Neuronal stem cell (in vitro differentiated cells): Measurements from ENCODE around the gene MVD.
"Not testable (repeated sequence)": the region's sequence is repeated elsewhere in the genome, so short reads cannot be mapped to it uniquely, and the experiment has no call there.

Experiments used
- DNase-seq: peaks from one replicate; pipeline ENCODE4 v3.0.0-alpha.2; 2013; ENCODE audit warnings: low spot score
- H2AFZ ChIP-seq: one replicate; pipeline ENCODE4 v1.6.1; 2013; ENCODE audit warnings: mild to moderate bottlenecking, low read length, inconsistent platforms
- H2AK5ac ChIP-seq: 2 replicates; pipeline ENCODE4 v1.6.1; 2013; ENCODE audit warnings: low read depth, mild to moderate bottlenecking, inconsistent platforms, low read length, moderate library complexity, mixed read lengths
- H2BK120ac ChIP-seq: 2 replicates; pipeline ENCODE4 v1.6.1; 2013; ENCODE audit warnings: low read depth, mild to moderate bottlenecking, inconsistent platforms, low read length, moderate library complexity, mixed read lengths
- H2BK12ac ChIP-seq: one replicate; pipeline ENCODE4 v1.6.1; 2013; ENCODE audit warnings: low read length, inconsistent platforms
- H2BK15ac ChIP-seq: 2 replicates; pipeline ENCODE4 v1.6.1; 2013; ENCODE audit warnings: mild to moderate bottlenecking, low read length, inconsistent platforms, mixed read lengths
- H2BK5ac ChIP-seq: one replicate; pipeline ENCODE4 v1.6.1; 2013; ENCODE audit warnings: inconsistent platforms, mild to moderate bottlenecking, low read length, moderate library complexity
- H3K14ac ChIP-seq: one replicate; pipeline ENCODE4 v1.6.1; 2013; ENCODE audit warnings: low read length, inconsistent platforms
- H3K18ac ChIP-seq: 2 replicates; pipeline ENCODE4 v1.6.1; 2013; ENCODE audit warnings: low read length, inconsistent platforms
- H3K23ac ChIP-seq: 2 replicates; pipeline ENCODE4 v1.6.1; 2013; ENCODE audit warnings: low read depth, mild to moderate bottlenecking, mixed read lengths, low read length, inconsistent platforms; ENCODE audit not compliant: poor library complexity
- H3K27ac ChIP-seq: replicated peaks from 3 replicates; pipeline ENCODE4 v1.5.1; 2013; ENCODE audit warnings: low read length, inconsistent platforms
- H3K27me3 ChIP-seq, 3 experiments: 2 replicates each; pipeline ENCODE4 v1.6.1; 2013; ENCODE audit warnings: low read length in 3 of 3, mild to moderate bottlenecking in 2 of 3, inconsistent platforms in 1 of 3, low read depth in 1 of 3, mixed read lengths in 1 of 3, moderate library complexity in 1 of 3; ENCODE audit not compliant: control insufficient read depth in 3 of 3, insufficient read depth in 3 of 3
- H3K36me3 ChIP-seq, 2 donors: replicated peaks in 1 of 2; 2 replicates each; pipeline ENCODE4 v1.6.1; 2013; ENCODE audit warnings: low read length in 2 of 2; ENCODE audit not compliant: control insufficient read depth in 2 of 2, insufficient read depth in 2 of 2
- H3K4ac ChIP-seq: 2 replicates; pipeline ENCODE4 v1.6.1; 2013; ENCODE audit warnings: inconsistent platforms, mild to moderate bottlenecking, low read length, moderate library complexity
- H3K4me1 ChIP-seq, 2 donors: 1 replicate in 1 of 2; 2 replicates in 1 of 2; pipeline ENCODE4 v1.6.1; 2013; ENCODE audit warnings: low read length in 2 of 2, low read depth in 1 of 2; ENCODE audit not compliant: control insufficient read depth in 2 of 2, insufficient read depth in 1 of 2
- H3K4me2 ChIP-seq: one replicate; pipeline ENCODE4 v1.6.1; 2013; ENCODE audit warnings: mild to moderate bottlenecking, low read length, inconsistent platforms; ENCODE audit not compliant: insufficient read depth, poor library complexity, severe bottlenecking
- H3K4me3 ChIP-seq, 2 donors: 2 replicates each; pipeline ENCODE4 v1.5.1; 2013; ENCODE audit warnings: low read length in 2 of 2, mild to moderate bottlenecking in 2 of 2, inconsistent platforms in 1 of 2, moderate library complexity in 1 of 2
- H3K79me1 ChIP-seq: one replicate; pipeline ENCODE4 v1.6.1; 2013; ENCODE audit warnings: low read depth, mild to moderate bottlenecking, inconsistent platforms, low read length, moderate library complexity
- H3K9ac ChIP-seq: one replicate; pipeline ENCODE4 v1.6.1; 2013; ENCODE audit warnings: mild to moderate bottlenecking, low read depth, low read length, inconsistent platforms; ENCODE audit not compliant: poor library complexity
- H3K9me3 ChIP-seq, 2 donors: replicated peaks in 1 of 2; 2 replicates each; pipeline versions ENCODE3 to v1.6.1; 2013; ENCODE audit warnings: low read length in 2 of 2, mild to moderate bottlenecking in 2 of 2, inconsistent platforms in 1 of 2, low read depth in 1 of 2, mixed read lengths in 1 of 2, moderate library complexity in 1 of 2; ENCODE audit not compliant: control insufficient read depth in 2 of 2, insufficient read depth in 1 of 2
- H4K8ac ChIP-seq: one replicate; pipeline ENCODE4 v1.6.1; 2013; ENCODE audit warnings: low read depth, mild to moderate bottlenecking, inconsistent platforms, low read length, moderate library complexity
- H4K91ac ChIP-seq: one replicate; pipeline ENCODE4 v1.6.1; 2013; ENCODE audit warnings: low read length, low read depth, mild to moderate bottlenecking, inconsistent platforms; ENCODE audit not compliant: poor library complexity
- WGBS, 2 donors: extraction: QIAGEN DNeasy Blood & Tissue Kit; methylation state at CpG; one replicate each; pipeline ENCODE4 v1.1.7; 2013; ENCODE audit warnings: missing lambda C conversion rate in 2 of 2, mixed read lengths in 1 of 2; ENCODE audit not compliant: insufficient read length in 2 of 2, insufficient replicate concordance in 1 of 2; ENCODE audit errors: extremely low coverage in 2 of 2; 5-methylcytosine and 5-hydroxymethylcytosine counted together

MVD gene

DNA sequence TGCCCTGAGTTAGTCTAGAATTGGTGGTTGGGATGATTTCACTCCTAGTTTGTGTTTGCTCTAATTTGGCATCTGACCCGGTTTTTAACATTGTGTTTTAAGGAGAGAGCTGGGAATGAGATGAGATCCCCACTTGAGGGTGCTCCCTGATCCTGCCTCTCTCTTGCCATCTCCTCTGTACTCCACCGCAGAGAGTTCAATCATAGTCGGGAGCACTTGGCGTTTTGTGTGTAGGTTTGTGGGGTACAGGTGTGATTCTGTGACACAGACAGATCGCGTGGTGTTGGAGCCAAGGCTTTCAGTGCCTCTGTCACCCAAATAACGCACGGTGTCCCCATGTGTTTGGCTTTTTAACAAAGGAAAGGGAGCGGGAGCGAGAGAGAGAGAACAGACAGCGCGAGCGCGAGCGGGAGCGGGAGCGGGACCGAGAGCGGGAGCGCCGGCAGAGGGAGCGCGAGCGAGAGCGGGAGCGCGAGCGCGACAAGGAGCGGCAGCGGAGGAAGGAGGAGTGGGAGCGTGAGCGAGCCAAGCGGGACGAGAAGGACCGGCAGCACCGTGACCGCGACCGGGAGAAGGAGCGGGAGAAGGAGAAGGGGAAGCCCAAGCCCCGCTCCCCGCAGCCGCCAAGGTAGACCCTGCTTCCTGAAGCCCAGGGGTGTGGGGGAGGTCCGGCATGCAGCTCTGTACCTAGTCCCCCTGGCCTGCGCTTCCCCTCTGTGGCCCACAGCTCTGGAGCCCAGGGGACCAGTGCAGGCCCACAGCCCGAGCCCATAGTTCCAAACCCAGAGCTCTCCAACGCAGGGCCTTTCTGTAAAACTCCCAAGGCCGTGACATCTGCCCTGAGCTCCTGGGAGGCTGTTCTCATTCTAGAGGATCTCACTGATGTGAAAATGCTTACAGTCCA is 51.7 kb downstream of the MVD start:
- H3K14ac ChIP-seq, result peak overlapping the region; percentile 39
- peak overlapping the region; percentile 51 for H2AK5ac ChIP-seq
- H2BK5ac ChIP-seq, result no peak overlapping the region
- H4K8ac ChIP-seq, result no peak overlapping the region
- H3K27me3 ChIP-seq, result peaks cover 0 to 1% (median 0%) of the 10 kb centered on the region in 3 experiments
- no peak overlapping the region for H3K9ac ChIP-seq
- DNase-seq, result peak; percentile 18
- peak overlapping the region; percentile 49 for H3K23ac ChIP-seq
- H3K18ac ChIP-seq, result peak overlapping the region; percentile 38
- H3K9me3 ChIP-seq, result no peaks in the 10 kb centered on the region
- no CpG with 5 or more reads among the region's 49 CpGs for WGBS, 2 donors
- no peak overlapping the region for H2BK15ac ChIP-seq
- H3K79me1 ChIP-seq, result peaks cover 4% of the 10 kb centered on the region
- no peak overlapping the region for H2AFZ ChIP-seq
- peaks cover 0 to 6% of the 10 kb centered on the region in 2 donors for H3K4me1 ChIP-seq
- H3K27ac ChIP-seq, result no peak overlapping the region
- H2BK12ac ChIP-seq, result no peak overlapping the region
- H3K4ac ChIP-seq, result no peak overlapping the region
- no peak overlapping the region for H4K91ac ChIP-seq
- no peak overlapping the region for H3K4me3 ChIP-seq
- peak overlapping the region; percentile 12 for H3K4me2 ChIP-seq
- H3K36me3 ChIP-seq, result peaks cover 42 to 95% of the 10 kb centered on the region in 2 donors
- no peak overlapping the region for H2BK120ac ChIP-seq

DNA sequence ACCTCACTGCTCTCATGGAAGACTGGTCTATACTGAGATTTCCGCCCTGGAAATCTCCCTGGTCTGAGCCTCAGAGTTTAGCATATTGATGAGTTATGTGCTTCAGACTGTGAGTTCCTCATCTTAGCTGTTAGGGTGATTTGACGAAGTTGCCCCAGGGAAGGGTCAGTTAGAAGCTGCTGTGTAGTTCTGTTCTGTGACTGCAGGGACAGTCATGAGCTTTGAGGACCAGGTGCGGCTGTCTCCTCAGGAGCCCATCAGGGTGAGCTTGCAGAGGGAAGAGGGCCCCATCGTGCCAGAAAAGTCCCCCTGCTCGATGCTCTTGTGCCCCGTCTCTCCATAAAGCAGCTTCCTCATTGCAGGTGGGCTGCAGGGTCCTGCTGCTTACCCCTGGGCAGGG is 52.8 kb downstream of the MVD start:
- Histone ChIP-seq H3K9me3 (no peaks in the 10 kb centered on the region), H2BK12ac (no peak overlapping the region), H2AK5ac (no peak overlapping the region), H3K23ac (no peak overlapping the region), H2BK15ac (no peak overlapping the region), H3K27ac (no peak overlapping the region), H4K8ac (no peak overlapping the region), H3K79me1 (peaks cover 4% of the 10 kb centered on the region), H2BK120ac (no peak overlapping the region), H3K9ac (no peak overlapping the region), H3K36me3 (peaks cover 46 to 95% of the 10 kb centered on the region in 2 donors), H3K4me3 (no peak overlapping the region), H4K91ac (no peak overlapping the region), H3K27me3 (peaks cover 0 to 1% (median 0%) of the 10 kb centered on the region in 3 experiments), H2AFZ (no peak overlapping the region), H3K14ac (no peak overlapping the region), H3K4me1 (peaks cover 0 to 6% of the 10 kb centered on the region in 2 donors), H3K4ac (no peak overlapping the region), H2BK5ac (no peak overlapping the region), H3K18ac (no peak overlapping the region), H3K4me2 (no peak overlapping the region)
- no peak for DNase-seq
- WGBS, 2 donors, result no CpG with 5 or more reads among the region's 6 CpGs

DNA sequence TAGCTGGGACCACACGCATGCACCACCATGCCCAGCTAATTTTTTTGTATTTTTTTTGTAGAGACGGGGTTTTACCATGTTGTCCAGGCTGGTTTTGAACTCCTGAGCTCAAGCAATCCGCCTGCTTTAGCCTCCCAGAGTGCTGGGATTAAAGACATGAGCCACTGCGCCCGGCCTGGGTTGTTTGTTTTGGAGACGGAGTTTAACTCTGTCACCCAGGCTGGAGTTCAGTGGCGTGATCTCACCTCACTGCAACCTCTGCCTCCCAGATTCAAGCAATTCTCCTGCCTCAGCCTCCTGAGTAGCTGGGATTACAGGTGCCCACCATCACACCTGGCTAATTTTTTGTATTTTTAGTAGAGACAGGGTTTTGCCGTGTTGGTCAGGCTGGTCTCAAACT is 53.5 kb downstream of the MVD start:
- H2BK120ac ChIP-seq, DNase-seq, H3K27me3 ChIP-seq, H4K8ac ChIP-seq, H3K4me2 ChIP-seq, H4K91ac ChIP-seq, H3K4me1 ChIP-seq, H3K4me3 ChIP-seq, H2BK12ac ChIP-seq, H3K9ac ChIP-seq, H3K23ac ChIP-seq, H3K9me3 ChIP-seq, H3K27ac ChIP-seq, H2BK5ac ChIP-seq, H2AFZ ChIP-seq, H2AK5ac ChIP-seq, H3K18ac ChIP-seq, H3K79me1 ChIP-seq, H2BK15ac ChIP-seq, H3K4ac ChIP-seq, H3K14ac ChIP-seq: not testable (repeated sequence)
- no CpG with 5 or more reads among the region's 8 CpGs for WGBS, 2 donors
- peaks cover 45 to 96% of the 10 kb centered on the region in 2 donors for H3K36me3 ChIP-seq

DNA sequence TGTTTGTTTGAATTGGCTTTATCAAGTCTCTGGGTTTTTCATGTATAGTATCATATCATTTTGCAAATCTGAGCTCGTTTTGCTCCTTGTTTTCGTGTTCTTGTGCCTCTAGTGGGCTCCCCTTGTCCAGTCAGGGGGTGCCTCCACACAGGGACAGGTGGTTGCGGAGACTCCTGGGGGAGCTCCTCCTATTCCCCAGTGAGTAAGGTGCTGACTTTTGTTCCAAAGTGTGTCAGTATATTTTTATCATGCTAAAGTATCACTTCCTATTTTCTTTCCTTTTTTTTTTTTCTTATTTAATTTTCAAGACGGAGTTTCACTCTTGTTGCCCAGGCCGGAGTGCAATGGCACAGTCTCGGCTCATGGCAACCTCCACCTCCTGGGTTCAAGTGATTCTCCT is 54.8 kb downstream of the MVD start:
- Histone ChIP-seq H3K27ac (no peak overlapping the region), H3K18ac (no peak overlapping the region), H3K9ac (no peak overlapping the region), H4K91ac (no peak overlapping the region), H3K79me1 (no peaks in the 10 kb centered on the region), H3K27me3 (peaks cover 0 to 1% (median 0%) of the 10 kb centered on the region in 3 experiments), H3K9me3 (no peaks in the 10 kb centered on the region), H3K4me3 (no peak overlapping the region), H2AK5ac (no peak overlapping the region), H2AFZ (no peak overlapping the region), H3K36me3 (peaks cover 40 to 92% of the 10 kb centered on the region in 2 donors), H2BK120ac (no peak overlapping the region), H3K23ac (no peak overlapping the region), H3K4me2 (no peak overlapping the region), H4K8ac (no peak overlapping the region), H2BK15ac (no peak overlapping the region), H2BK5ac (no peak overlapping the region), H3K4ac (no peak overlapping the region), H2BK12ac (no peak overlapping the region), H3K14ac (no peak overlapping the region), H3K4me1 (peaks cover 0 to 6% of the 10 kb centered on the region in 2 donors)
- DNase-seq, result no peak
- no CpG with 5 or more reads among the region's 6 CpGs for WGBS, 2 donors
